Neural progenitor cell (in vitro differentiated cells): ENCODE measurements around the gene INPP4A.

Experiments
- CTCF ChIP-seq: fragments of 200-600 bp; sonication (generic); IDR thresholded peaks from 2 replicates; pipeline ENCODE4 v1.5.1; 2017; ENCODE audit warnings: antibody characterized with exemption, mild to moderate bottlenecking
- EZH2 ChIP-seq: fragments of 200-600 bp; sonication (generic); IDR thresholded peaks from 2 replicates; pipeline ENCODE4 v1.6.1; 2017; ENCODE audit warnings: antibody characterized with exemption, mild to moderate bottlenecking, moderate library complexity
- EZH2phosphoT487 ChIP-seq: fragments of 200-600 bp; sonication (generic); IDR thresholded peaks from 2 replicates; pipeline ENCODE4 v1.6.1; 2017; ENCODE audit warnings: antibody characterized with exemption

- no peak for TF ChIP-seq CTCF
- no peak for TF ChIP-seq EZH2
- no peak for TF ChIP-seq EZH2phosphoT487
These were observed 63.4 kb downstream of the INPP4A start for GRCh38 chr2:98507891-98508708.
